GM23248 (cell line): ENCODE results near the gene ELMO3.

Source experiments
- EZH2 ChIP-seq: fragments of 200-600 bp; sonication (generic); IDR thresholded peaks from 2 replicates; pipeline ENCODE4 v1.6.1; 2018; ENCODE audit warnings: antibody characterized with exemption, mild to moderate bottlenecking; ENCODE audit not compliant: insufficient read depth, poor library complexity, severe bottlenecking
- EZH2phosphoT487 ChIP-seq: fragments of 200-600 bp; sonication (generic); IDR thresholded peaks from 2 replicates; pipeline ENCODE4 v1.6.1; 2018; ENCODE audit warnings: antibody characterized with exemption, moderate library complexity, mild to moderate bottlenecking, low read depth; ENCODE audit not compliant: insufficient read depth

GRCh38 chr16:67174706-67175231, 24.2 kb upstream of the ELMO3 start:
- TF ChIP-seq EZH2 (no peak), EZH2phosphoT487 (no peak)
